Measurements from ENCODE around the gene PLA2G2C.

DNA sequence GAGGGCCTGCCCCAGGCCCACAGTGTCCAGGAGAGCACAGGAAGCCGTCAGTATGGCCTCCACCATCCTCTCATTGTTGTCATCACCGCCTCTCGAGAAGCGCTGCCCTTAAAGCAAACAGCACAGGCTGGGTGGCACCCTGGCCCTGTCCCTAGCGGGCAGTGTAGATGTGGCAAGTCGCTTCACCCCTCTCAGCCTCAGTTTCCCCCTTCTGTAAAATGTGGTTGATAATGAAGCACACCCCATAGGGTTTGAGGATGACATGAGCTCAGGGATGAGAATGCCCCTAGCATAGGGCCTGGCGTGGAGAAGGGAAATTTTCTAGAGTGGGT is 33.8 kb downstream of the PLA2G2C start:
- TF ChIP-seq EZH2 (IDR thresholded peaks at IDR 0.05; ENCODE audit: insufficient read depth, low read length): no peak
- TF ChIP-seq, protein P1, sequence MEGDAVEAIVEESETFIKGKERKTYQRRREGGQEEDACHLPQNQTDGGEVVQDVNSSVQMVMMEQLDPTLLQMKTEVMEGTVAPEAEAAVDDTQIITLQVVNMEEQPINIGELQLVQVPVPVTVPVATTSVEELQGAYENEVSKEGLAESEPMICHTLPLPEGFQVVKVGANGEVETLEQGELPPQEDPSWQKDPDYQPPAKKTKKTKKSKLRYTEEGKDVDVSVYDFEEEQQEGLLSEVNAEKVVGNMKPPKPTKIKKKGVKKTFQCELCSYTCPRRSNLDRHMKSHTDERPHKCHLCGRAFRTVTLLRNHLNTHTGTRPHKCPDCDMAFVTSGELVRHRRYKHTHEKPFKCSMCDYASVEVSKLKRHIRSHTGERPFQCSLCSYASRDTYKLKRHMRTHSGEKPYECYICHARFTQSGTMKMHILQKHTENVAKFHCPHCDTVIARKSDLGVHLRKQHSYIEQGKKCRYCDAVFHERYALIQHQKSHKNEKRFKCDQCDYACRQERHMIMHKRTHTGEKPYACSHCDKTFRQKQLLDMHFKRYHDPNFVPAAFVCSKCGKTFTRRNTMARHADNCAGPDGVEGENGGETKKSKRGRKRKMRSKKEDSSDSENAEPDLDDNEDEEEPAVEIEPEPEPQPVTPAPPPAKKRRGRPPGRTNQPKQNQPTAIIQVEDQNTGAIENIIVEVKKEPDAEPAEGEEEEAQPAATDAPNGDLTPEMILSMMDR (IDR thresholded peaks at IDR 0.05; ENCODE audit: insufficient read depth, low read depth, low read length): peak; percentile 0
